Activated CD8-positive, alpha-beta memory T cell treated with anti-CD3 and anti-CD28 coated beads for 1 hour (primary cell): ENCODE data around the gene SLC6A7.

Experiments
- DNase-seq, 2 donors: peaks; one replicate each; pipeline ENCODE4 v3.0.0-alpha.2; 2020; ENCODE audit warnings: low read depth in 1 of 2; ENCODE audit errors: extremely low read depth in 1 of 2

SLC6A7 gene

GRCh38 chr5:150255659-150256409 is 66.0 kb downstream of the SLC6A7 start:
- DNase-seq: no peak

DNA sequence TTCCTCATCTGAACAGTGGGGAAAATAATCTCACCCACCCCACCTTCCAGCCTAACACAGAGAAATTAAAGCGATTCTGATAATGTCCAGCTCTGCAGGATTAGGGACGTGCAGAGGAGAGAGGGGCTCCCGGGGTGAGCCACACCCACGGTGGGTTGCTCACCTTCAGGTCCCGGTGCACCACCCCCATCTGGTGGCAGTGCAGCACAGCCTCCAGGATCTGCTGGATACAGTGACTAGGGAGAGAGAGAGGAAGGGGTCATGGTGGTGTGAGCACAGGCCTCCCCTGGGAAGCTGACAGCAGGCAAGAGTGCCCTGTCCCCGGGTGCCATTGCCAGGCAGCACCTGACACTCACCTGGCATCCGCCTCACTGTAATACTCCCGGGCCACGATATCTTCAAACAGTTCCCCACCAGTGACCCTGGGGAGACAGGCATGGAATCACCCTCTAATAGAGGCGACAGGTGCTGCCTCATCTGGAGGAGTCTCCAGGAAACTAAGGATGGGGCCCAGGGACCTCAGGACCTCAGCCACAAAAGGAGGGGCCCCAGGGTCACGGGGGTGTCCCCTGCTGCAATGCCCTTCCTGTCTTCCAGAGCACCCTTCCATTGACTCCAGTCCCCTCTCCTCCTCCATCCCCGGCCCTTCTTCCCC is 66.7 kb downstream of the SLC6A7 start:
- no peak for DNase-seq

DNA sequence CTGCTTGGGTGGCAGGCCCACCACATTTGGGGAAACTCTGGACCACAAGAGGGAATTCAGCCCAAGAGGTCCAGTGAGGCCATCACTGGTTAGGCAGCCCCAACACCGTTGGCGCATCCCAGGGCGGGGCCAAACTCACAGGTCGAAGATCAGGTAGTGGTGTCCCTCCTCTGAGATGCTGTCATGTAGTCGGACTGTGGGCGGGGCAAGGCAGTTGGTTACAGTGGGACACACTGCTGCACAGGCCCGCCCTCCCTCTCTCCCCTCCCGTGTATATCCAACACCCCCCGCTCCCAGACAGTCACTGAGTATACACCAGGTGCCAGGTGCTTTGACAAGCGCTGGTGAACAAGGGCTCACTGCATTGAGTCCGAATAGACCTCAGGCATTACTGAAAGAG is 67.6 kb downstream of the SLC6A7 start:
- no peak for DNase-seq

- DNase-seq: no peak
These were observed 68.3 kb downstream of the SLC6A7 start for GRCh38 chr5:150258130-150258529.
